PC-3 (cell line): ENCODE data around the gene GMPR. TPM values are rescaled to one million over a fixed set of nuclear protein-coding genes. Genes with fewer than 3 reads are reported as not detected.

Experiments used
- ATAC-seq: fragments of 200-7000 bp; cut with Tn5 transposase; 2 replicates; pipeline ENCODE4 v1.9.1; 2020; ENCODE audit warnings: mild to moderate bottlenecking, moderate library complexity
- BruUV-seq: library from RNA; stranded (reverse); fragments of 400-500 nt; replicated peaks from 2 replicates; lab custom pipeline; 2021; lab: Mats Ljungman, UMichigan
- CTCF ChIA-PET: fragments of 300-600 bp; sonication (Branson Sonifier 250); formaldehyde crosslinking; loops from one replicate; lab custom pipeline; 2022; ENCODE audit warnings: antibody characterized with exemption; lab: Charles Lee
- POLR2A ChIA-PET: fragments of 300-600 bp; sonication (Branson Sonifier 250); formaldehyde crosslinking; loops from one replicate; lab custom pipeline; 2022; ENCODE audit warnings: antibody characterized with exemption; ENCODE audit not compliant: unreplicated experiment; lab: Charles Lee
- DNase-seq: peaks from one replicate; pipeline ENCODE4 v3.0.0-alpha.2; 2015
- H2AFZ ChIP-seq: fragments of 300-600 bp; sonication (generic); 2 replicates; pipeline ENCODE4 v1.6.0; 2016; ENCODE audit warnings: antibody characterized with exemption, low read length
- H3F3A ChIP-seq: fragments of 300-600 bp; sonication (generic); one replicate; pipeline ENCODE4 v1.6.0; 2017; ENCODE audit warnings: antibody characterized with exemption, low read length, control low read depth, mild to moderate bottlenecking; ENCODE audit not compliant: unreplicated experiment
- H3K27ac ChIP-seq: fragments of 300-600 bp; sonication (generic); 2 replicates; pipeline ENCODE4 v1.5.1; 2016; ENCODE audit warnings: mild to moderate bottlenecking, low read length
- H3K27me3 ChIP-seq: fragments of 300-600 bp; sonication (generic); 2 replicates; pipeline ENCODE4 v1.6.1; 2016; ENCODE audit warnings: low read length, mixed read lengths
- H3K36me3 ChIP-seq: fragments of 300-600 bp; sonication (generic); 2 replicates; pipeline ENCODE4 v1.6.1; 2016; ENCODE audit warnings: low read depth, mixed run types, low read length, mixed read lengths
- H3K4me1 ChIP-seq: fragments of 300-600 bp; sonication (generic); 2 replicates; pipeline ENCODE4 v1.5.1; 2016; ENCODE audit warnings: low read length; ENCODE audit not compliant: insufficient read depth
- H3K4me2 ChIP-seq: fragments of 300-600 bp; sonication (generic); 2 replicates; pipeline ENCODE4 v1.6.0; 2016; ENCODE audit warnings: low read length
- H3K4me3 ChIP-seq: fragments of 300-600 bp; sonication (generic); 2 replicates; pipeline ENCODE4 v1.5.1; 2016; ENCODE audit warnings: mild to moderate bottlenecking, low read length, mixed read lengths
- H3K79me2 ChIP-seq: fragments of 300-600 bp; sonication (generic); 2 replicates; pipeline ENCODE4 v1.6.1; 2017; ENCODE audit warnings: low read length, mixed read lengths
- H3K9ac ChIP-seq: fragments of 300-600 bp; sonication (generic); 2 replicates; pipeline ENCODE4 v1.6.0; 2016; ENCODE audit warnings: mild to moderate bottlenecking, low read length
- H3K9me2 ChIP-seq: fragments of 300-600 bp; sonication (generic); replicated peaks from 2 replicates; pipeline ENCODE4 v1.6.1; 2016; ENCODE audit warnings: mixed run types, low read length, mixed read lengths
- H3K9me3 ChIP-seq: fragments of 300-600 bp; sonication (generic); 2 replicates; pipeline ENCODE4 v1.6.1; 2016; ENCODE audit warnings: low read length, mixed read lengths
- H4K20me1 ChIP-seq: fragments of 300-600 bp; sonication (generic); 2 replicates; pipeline ENCODE4 v1.6.1; 2016; ENCODE audit warnings: low read length, mixed read lengths
- EZH2 ChIP-seq: fragments of 300-600 bp; sonication (generic); IDR thresholded peaks from one replicate; pipeline ENCODE4 v1.6.1; 2017; ENCODE audit warnings: antibody characterized with exemption, mild to moderate bottlenecking, low read length; ENCODE audit not compliant: unreplicated experiment
- EZH2phosphoT487 ChIP-seq: fragments of 300-600 bp; sonication (generic); IDR thresholded peaks from 2 replicates; pipeline ENCODE4 v1.6.1; 2018; ENCODE audit warnings: mild to moderate bottlenecking, antibody characterized with exemption, low read length, borderline replicate concordance
- intact Hi-C: fragments of 100-400 bp; cut with micrococcal nuclease; formaldehyde crosslinking; loops from 2 replicates; pipeline ENCODE4 v1.9.0; 2023
- total RNA-seq: library from RNA; depleted of rRNA; stranded (reverse); fragments of >200 nt; gene quantifications from 2 replicates; pipeline ENCODE4 v1.2.3, GENCODE V29; 2014
- TF ChIP-seq, protein P1 (sequence below): fragments of 300-600 bp; sonication (generic); conservative IDR thresholded peaks from 2 replicates; pipeline ENCODE4 v1.5.1; 2017; ENCODE audit warnings: antibody characterized with exemption, low read depth, mild to moderate bottlenecking, low read length

Gene GMPR
- total RNA-seq, 1 experiment from 2014 or later, result 5.8 TPM

- Histone ChIP-seq H3K27me3 (no peaks in the 10 kb centered on the region), H3K27ac (no peak overlapping the region), H2AFZ (no peak overlapping the region), H3K9me3 (no peaks in the 10 kb centered on the region), H3F3A (no peaks in the 10 kb centered on the region), H3K4me2 (no peak overlapping the region), H3K4me1 (peaks cover 10% of the 10 kb centered on the region), H3K9me2 (no peaks in the 10 kb centered on the region), H3K9ac (no peak overlapping the region), H3K36me3 (no peaks in the 10 kb centered on the region; the same call in 1 of the 2 replicates), H3K4me3 (no peak overlapping the region), H4K20me1 (no peaks in the 10 kb centered on the region), H3K79me2 (no peaks in the 10 kb centered on the region)
- ChIA-PET CTCF (no interaction called here), POLR2A (no interaction called here)
- no peak for TF ChIP-seq EZH2phosphoT487
- no peak for TF ChIP-seq EZH2
- TF ChIP-seq, protein P1, sequence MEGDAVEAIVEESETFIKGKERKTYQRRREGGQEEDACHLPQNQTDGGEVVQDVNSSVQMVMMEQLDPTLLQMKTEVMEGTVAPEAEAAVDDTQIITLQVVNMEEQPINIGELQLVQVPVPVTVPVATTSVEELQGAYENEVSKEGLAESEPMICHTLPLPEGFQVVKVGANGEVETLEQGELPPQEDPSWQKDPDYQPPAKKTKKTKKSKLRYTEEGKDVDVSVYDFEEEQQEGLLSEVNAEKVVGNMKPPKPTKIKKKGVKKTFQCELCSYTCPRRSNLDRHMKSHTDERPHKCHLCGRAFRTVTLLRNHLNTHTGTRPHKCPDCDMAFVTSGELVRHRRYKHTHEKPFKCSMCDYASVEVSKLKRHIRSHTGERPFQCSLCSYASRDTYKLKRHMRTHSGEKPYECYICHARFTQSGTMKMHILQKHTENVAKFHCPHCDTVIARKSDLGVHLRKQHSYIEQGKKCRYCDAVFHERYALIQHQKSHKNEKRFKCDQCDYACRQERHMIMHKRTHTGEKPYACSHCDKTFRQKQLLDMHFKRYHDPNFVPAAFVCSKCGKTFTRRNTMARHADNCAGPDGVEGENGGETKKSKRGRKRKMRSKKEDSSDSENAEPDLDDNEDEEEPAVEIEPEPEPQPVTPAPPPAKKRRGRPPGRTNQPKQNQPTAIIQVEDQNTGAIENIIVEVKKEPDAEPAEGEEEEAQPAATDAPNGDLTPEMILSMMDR, result no peak
- DNase-seq (no peak), ATAC-seq (no peak)
- intact Hi-C loops, result no loop called here
- BruUV-seq, result no TSS peak
These were observed 89.5 kb downstream of the GMPR start for GRCh38 chr6:16327777-16328325.

DNA sequence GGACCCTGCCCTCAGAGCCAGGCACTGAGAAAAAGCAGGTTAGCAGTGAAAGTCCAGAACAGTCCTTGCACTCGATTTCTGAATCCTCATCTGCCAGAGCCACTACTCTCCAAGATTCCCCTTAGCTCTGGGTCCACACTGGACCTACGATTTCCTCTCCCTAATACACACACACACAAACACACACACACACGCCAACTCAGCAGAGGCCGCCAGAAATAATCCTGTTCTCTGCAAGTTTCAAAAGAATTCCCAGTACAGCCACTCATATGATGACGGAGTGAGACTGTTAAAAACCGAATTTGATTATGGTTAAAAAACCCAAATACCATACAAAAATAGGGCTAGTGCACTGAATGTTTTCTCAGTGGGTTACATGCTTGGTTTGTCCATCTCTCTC, 90.8 kb downstream of the GMPR start:
- Histone ChIP-seq H3F3A (no peaks in the 10 kb centered on the region), H3K4me3 (no peak overlapping the region), H4K20me1 (no peaks in the 10 kb centered on the region), H3K4me1 (peaks cover 24% of the 10 kb centered on the region), H2AFZ (no peak overlapping the region), H3K79me2 (no peaks in the 10 kb centered on the region), H3K9ac (no peak overlapping the region), H3K27ac (no peak overlapping the region), H3K27me3 (no peaks in the 10 kb centered on the region), H3K4me2 (no peak overlapping the region), H3K9me2 (no peaks in the 10 kb centered on the region), H3K9me3 (no peaks in the 10 kb centered on the region), H3K36me3 (no peaks in the 10 kb centered on the region; the same call in 1 of the 2 replicates)
- intact Hi-C loops, result no loop called here
- CTCF ChIA-PET, result no interaction called here
- POLR2A ChIA-PET, result no interaction called here
- no peak for DNase-seq
- BruUV-seq, result no TSS peak
- TF ChIP-seq EZH2 (no peak), EZH2phosphoT487 (no peak)
- TF ChIP-seq, protein P1, result no peak
- ATAC-seq, result no peak

- Histone ChIP-seq H3K4me3 (peak overlapping the region; percentile 41; the same call in 1 of the 2 replicates), H2AFZ (0 out of 2 replicates have a peak overlapping the region, but pooled peaks have one; percentile 24), H3K9me3 (no peaks in the 10 kb centered on the region), H4K20me1 (no peaks in the 10 kb centered on the region), H3K27ac (peak overlapping the region; percentile 8; the same call in 1 of the 2 replicates), H3K9ac (no peak overlapping the region), H3K27me3 (no peaks in the 10 kb centered on the region), H3K4me2 (peak overlapping the region; percentile 67), H3K4me1 (peaks cover 36% of the 10 kb centered on the region), H3F3A (no peaks in the 10 kb centered on the region), H3K36me3 (no peaks in the 10 kb centered on the region), H3K79me2 (no peaks in the 10 kb centered on the region), H3K9me2 (no peaks in the 10 kb centered on the region)
- intact Hi-C loops, result loop anchor here (1.0 to 10.0 kb wide), 7 partner anchors 78 to 761 kb away; no protein-coding TSS in a partner anchor
- ChIA-PET POLR2A (no interaction called here), CTCF (interaction anchor here (0.6 to 1.1 kb wide), 3 partner anchors 9 to 192 kb away, joined by 3 to 17 read pairs (median 8); no protein-coding TSS in a partner anchor)
- ATAC-seq (peak; percentile 62), DNase-seq (peak; percentile 75)
- TF ChIP-seq, protein P1, result peak; percentile 96
- TF ChIP-seq EZH2phosphoT487, result no peak
- no TSS peak for BruUV-seq
These were observed 93.2 kb downstream of the GMPR start for GRCh38 chr6:16331384-16332174.
